Measurements from ENCODE around the gene MAN2B1.

GRCh38 chr19:12706332-12706718, 39.8 kb upstream of the MAN2B1 start:
- TF ChIP-seq BHLHE40 (IDR thresholded peaks at IDR 0.05; ENCODE audit: borderline replicate concordance) (no peak), SP1 (IDR thresholded peaks at IDR 0.05) (no peak), ZNF384 (IDR thresholded peaks at IDR 0.05) (no peak), ELF4 (IDR thresholded peaks at IDR 0.05) (no peak)

All from HEK293T (cell line).